ENCODE measurements around the gene PLCL1. TPM values are rescaled to one million over a fixed set of nuclear protein-coding genes. Genes with fewer than 3 reads are reported as not detected.

PLCL1 gene
- total RNA-seq, 4 donors from 2014 or later = 6.6 to 10.0 (median 7.9) TPM

GRCh38 chr2:198059800-198060199 is 255.4 kb downstream of the PLCL1 start:
- Histone ChIP-seq H3K4me3 (no peak overlapping the region), H3K36me3 (no peaks in the 10 kb centered on the region), H3K4me1 (no peaks in the 10 kb centered on the region), H3K27me3 (no peaks in the 10 kb centered on the region), H3K9me3 (no peaks in the 10 kb centered on the region), H3K27ac (no peak overlapping the region)
- no peak for TF ChIP-seq EP300 (IDR thresholded peaks at IDR 0.05)
- TF ChIP-seq CTCF (IDR thresholded peaks at IDR 0.05) = no peak
- no peak for TF ChIP-seq POLR2A (IDR thresholded peaks at IDR 0.05)
- no peak for DNase-seq (ENCODE audit: low spot score in 2 of 2)
- 78 to 86% methylated on average over 7 of the region's 7 CpGs for WGBS, 2 donors

DNA sequence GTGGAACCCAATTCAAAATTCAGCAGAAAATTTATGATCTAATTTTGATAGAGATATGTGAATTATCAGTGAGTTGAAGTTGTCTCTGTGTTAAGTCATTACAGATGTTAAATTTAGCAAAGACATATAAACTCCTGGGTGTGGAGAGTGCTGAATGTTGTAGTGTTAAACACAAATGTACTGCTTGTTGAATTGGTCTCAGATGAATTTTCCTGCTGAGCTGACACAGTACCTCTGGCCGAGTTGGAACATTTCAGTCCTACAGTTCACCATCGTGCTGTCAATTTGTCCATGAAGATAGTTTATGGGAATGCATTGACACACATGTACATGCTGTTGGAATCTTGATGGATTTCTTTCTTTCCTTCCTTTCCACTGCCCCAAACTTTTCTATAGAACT is 255.9 kb downstream of the PLCL1 start:
- TF ChIP-seq EP300 (IDR thresholded peaks at IDR 0.05) (no peak), POLR2A (IDR thresholded peaks at IDR 0.05) (no peak), CTCF (IDR thresholded peaks at IDR 0.05) (no peak)
- no peaks in the 10 kb centered on the region for H3K9me3 ChIP-seq
- no peaks in the 10 kb centered on the region for H3K4me1 ChIP-seq
- no peaks in the 10 kb centered on the region for H3K27me3 ChIP-seq
- no peaks in the 10 kb centered on the region for H3K36me3 ChIP-seq
- 54 to 59% methylated on average over 2 of the region's 2 CpGs for WGBS, 2 donors
- DNase-seq (ENCODE audit: low spot score in 2 of 2) = no peak
- no peak overlapping the region for H3K27ac ChIP-seq
- H3K4me3 ChIP-seq = no peak overlapping the region

- Histone ChIP-seq H3K27ac (no peak overlapping the region), H3K9me3 (no peaks in the 10 kb centered on the region), H3K4me3 (no peak overlapping the region), H3K4me1 (no peaks in the 10 kb centered on the region), H3K27me3 (no peaks in the 10 kb centered on the region), H3K36me3 (no peaks in the 10 kb centered on the region)
- TF ChIP-seq CTCF (IDR thresholded peaks at IDR 0.05) (no peak), POLR2A (IDR thresholded peaks at IDR 0.05) (no peak), EP300 (IDR thresholded peaks at IDR 0.05) (no peak)
- no peak for DNase-seq (ENCODE audit: low spot score in 2 of 2)
These were observed 258.4 kb downstream of the PLCL1 start for GRCh38 chr2:198062826-198063225.

GRCh38 chr2:198063242-198063641 is 258.8 kb downstream of the PLCL1 start:
- WGBS, 2 donors = 81% methylated on average over 1 of the region's 1 CpG
- Histone ChIP-seq H3K27ac (no peak overlapping the region), H3K4me1 (no peaks in the 10 kb centered on the region), H3K27me3 (no peaks in the 10 kb centered on the region), H3K4me3 (no peak overlapping the region), H3K9me3 (no peaks in the 10 kb centered on the region), H3K36me3 (no peaks in the 10 kb centered on the region)
- DNase-seq (ENCODE audit: low spot score in 2 of 2) = no peak
- no peak for TF ChIP-seq CTCF (IDR thresholded peaks at IDR 0.05)
- TF ChIP-seq POLR2A (IDR thresholded peaks at IDR 0.05) = no peak
- TF ChIP-seq EP300 (IDR thresholded peaks at IDR 0.05) = no peak

DNA sequence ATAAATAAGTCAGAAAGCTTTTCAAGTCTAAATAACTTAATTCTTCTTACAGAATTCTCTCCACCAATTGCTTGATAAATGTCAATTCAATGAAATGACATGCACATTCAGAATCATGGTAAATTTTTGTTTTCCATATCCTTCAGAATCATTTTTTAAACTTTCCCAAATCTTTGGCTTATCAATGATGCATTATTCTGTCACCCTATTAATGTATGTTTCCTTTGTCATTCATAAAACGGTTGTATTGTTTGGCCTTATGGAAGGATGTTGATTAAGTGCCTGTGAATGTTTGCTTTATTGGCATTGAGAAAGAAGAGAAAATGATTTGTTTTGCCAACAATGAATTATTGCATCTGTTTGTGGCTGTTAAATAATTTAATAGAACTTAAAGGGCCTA is 260.9 kb downstream of the PLCL1 start:
- Histone ChIP-seq H3K27me3 (no peaks in the 10 kb centered on the region), H3K4me1 (no peaks in the 10 kb centered on the region), H3K9me3 (no peaks in the 10 kb centered on the region), H3K36me3 (no peaks in the 10 kb centered on the region), H3K27ac (no peak overlapping the region), H3K4me3 (no peak overlapping the region)
- WGBS, 2 donors = 37 to 43% methylated on average over 1 of the region's 1 CpG
- DNase-seq (ENCODE audit: low spot score in 2 of 2) = no peak
- TF ChIP-seq EP300 (IDR thresholded peaks at IDR 0.05) (no peak), POLR2A (IDR thresholded peaks at IDR 0.05) (no peak), CTCF (IDR thresholded peaks at IDR 0.05) (no peak)
